GM18858 (cell line): Measurements from ENCODE around the gene OR1L8.

Source experiments
- ATAC-seq: cut with Tn5 transposase; IDR thresholded peaks from one replicate; pipeline ENCODE4 v1.9.1; 2021; ENCODE audit not compliant: unreplicated experiment

Gene OR1L8

DNA sequence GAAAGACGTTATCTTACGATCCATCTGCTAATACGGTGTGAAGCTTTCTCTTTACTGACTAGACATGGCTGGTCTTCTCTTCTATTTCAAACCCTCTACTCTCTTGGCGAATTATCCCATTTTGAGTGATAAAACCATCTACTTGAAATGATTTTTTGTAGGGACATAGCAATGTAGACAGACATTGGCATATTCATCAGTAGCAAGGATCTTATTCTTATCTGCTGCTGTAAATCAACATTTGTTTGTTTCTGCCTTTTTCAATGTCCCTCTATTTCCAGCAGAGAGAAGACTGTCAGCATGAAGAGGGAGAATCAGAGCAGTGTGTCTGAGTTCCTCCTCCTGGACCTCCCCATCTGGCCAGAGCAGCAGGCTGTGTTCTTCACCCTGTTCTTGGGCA, 64.3 kb downstream of the OR1L8 start, which contains the start of gene OR1J4:
Gene OR1J4 (plus strand): TSS at position 301 of the 400 bp plus-strand sequence. CDS start 0 bp downstream, at position 301.
- ATAC-seq: no peak

DNA sequence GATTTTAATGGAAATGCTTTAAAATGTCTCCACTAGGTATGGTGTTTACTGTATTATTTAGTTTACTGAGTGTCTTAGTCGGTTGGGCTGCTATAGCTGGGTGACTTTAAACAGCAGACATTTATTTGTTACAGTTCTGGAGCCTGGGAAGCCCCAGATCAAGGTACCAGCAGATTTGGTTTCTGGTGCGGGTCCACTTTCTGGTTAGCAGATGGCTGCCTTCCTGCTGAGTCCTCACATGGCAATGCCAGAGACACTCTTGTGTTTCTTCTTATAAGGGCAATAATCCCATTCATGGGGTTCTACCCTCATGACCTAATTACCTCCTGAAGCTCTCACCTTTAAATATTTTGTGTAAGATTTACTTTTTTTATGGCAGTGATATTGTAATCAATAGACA, 65.0 kb downstream of the OR1L8 start:
- no peak for ATAC-seq
